Neuron (in vitro differentiated cells): ENCODE measurements around the gene TOPORS.
A peak's percentile ranks its signal among the peaks of the same experiment; 100 is the strongest.
"Not testable (repeated sequence)": the region's sequence is repeated elsewhere in the genome, so short reads cannot be mapped to it uniquely, and the experiment has no call there.

Experiments used
- H2AFZ ChIP-seq: one replicate; pipeline ENCODE4 v1.6.1; 2013; ENCODE audit warnings: low read depth, mild to moderate bottlenecking, inconsistent platforms, low read length, moderate library complexity
- H3K27me3 ChIP-seq: one replicate; pipeline ENCODE4 v1.6.1; 2013; ENCODE audit warnings: low read length; ENCODE audit not compliant: insufficient read depth
- H3K36me3 ChIP-seq: one replicate; pipeline ENCODE4 v1.6.1; 2013; ENCODE audit warnings: low read length; ENCODE audit not compliant: insufficient read depth
- H3K4me1 ChIP-seq: one replicate; pipeline ENCODE4 v1.6.1; 2013; ENCODE audit warnings: low read length; ENCODE audit not compliant: insufficient read depth
- H3K4me3 ChIP-seq: 2 replicates; pipeline ENCODE4 v1.5.1; 2013; ENCODE audit warnings: mild to moderate bottlenecking, low read length, moderate library complexity
- H3K9me3 ChIP-seq: one replicate; pipeline ENCODE4 v1.6.1; 2013; ENCODE audit warnings: low read length

TOPORS gene

GRCh38 chr9:32551276-32552051, 922 bp downstream of the TOPORS start:
- peaks cover 20% of the 10 kb centered on the region for H3K36me3 ChIP-seq
- peak overlapping the region; percentile 98 for H3K4me3 ChIP-seq
- peaks cover 12% of the 10 kb centered on the region for H3K4me1 ChIP-seq
- peak overlapping the region; percentile 96 for H2AFZ ChIP-seq
- peaks cover 3% of the 10 kb centered on the region for H3K9me3 ChIP-seq
- H3K27me3 ChIP-seq = no peaks in the 10 kb centered on the region

DNA sequence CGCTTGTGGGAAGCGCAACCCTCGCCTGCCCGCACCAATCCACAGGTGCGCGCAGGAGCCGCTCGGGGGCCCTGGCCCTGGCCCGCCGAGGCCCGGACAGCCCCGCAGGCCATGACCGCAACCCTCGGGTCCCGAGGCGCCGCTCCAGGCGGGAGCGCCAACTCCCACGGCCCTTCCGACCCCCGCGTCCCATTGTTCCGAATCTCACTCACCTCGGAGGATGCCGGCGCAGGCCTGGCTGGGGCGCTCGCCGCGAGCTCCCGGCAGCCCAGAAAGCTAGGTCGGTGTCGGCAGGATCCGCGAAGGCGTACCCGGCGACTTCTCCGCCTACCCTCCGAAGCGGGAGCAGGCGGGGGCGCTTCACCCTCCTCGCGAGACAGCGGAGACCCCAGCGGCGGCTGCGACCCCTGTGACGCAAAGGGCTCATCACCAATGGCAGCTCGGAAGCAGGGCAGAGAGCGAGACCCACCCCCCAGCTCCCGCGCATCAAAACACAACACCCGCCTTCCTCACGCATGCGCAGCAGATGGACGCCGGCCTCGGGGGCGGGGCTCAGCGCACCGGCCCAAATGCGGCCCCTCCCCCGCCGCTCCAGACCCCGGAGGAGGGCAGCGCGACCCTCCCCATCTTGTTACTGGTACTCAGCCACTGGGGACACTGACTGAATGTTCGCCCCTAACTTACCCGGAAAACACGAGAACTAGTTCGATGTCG, 1.7 kb downstream of the TOPORS start:
- Histone ChIP-seq H3K9me3 (peaks cover 3% of the 10 kb centered on the region), H3K4me3 (peak overlapping the region; percentile 98), H3K27me3 (no peaks in the 10 kb centered on the region), H3K4me1 (peaks cover 12% of the 10 kb centered on the region), H2AFZ (peak overlapping the region; percentile 96), H3K36me3 (peaks cover 17% of the 10 kb centered on the region)

DNA sequence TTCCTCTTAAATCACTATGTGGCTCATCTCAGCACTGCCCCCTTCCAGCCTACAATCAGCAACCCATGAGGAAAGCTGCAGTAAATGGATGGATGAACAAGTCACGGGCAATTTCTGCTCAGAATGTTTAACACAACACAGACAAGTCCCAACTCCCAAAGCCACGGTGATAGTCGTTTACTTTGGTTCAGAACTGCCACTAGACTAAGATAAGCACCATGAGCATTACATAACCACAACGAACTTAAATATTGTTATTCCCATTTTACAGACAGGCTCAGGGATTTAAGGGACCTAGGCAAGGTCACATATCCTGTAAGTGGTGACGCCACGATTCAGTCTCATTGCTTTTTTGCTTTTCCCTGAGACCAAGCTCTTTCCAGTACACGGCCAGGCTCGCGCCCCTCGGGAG, 2.2 kb downstream of the TOPORS start:
- Histone ChIP-seq H3K4me1 (peaks cover 12% of the 10 kb centered on the region), H3K9me3 (peaks cover 3% of the 10 kb centered on the region), H3K27me3 (no peaks in the 10 kb centered on the region), H3K36me3 (peaks cover 12% of the 10 kb centered on the region), H3K4me3 (peak overlapping the region; percentile 98), H2AFZ (no peak overlapping the region)

DNA sequence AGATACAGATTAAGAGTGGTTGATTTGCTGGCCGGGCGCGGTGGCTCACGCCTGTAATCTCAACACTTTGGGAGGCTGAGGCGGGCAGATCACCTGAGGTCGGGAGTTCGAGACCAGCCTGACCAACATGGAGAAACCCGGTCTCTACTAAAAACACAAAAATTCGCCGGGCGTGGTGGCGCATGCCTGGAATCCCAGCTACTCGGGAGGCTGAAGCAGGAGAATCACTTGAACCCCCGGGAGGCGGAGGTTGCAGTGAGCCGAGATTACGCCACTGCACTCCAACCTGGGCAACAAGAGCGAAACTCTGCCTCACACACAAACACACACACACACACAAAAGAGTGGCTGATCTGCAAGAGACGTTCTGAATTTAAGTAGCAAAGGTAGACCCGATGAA, 4.2 kb downstream of the TOPORS start:
- H3K9me3 ChIP-seq, H3K27me3 ChIP-seq, H2AFZ ChIP-seq, H3K4me3 ChIP-seq, H3K4me1 ChIP-seq: not testable (repeated sequence)
- H3K36me3 ChIP-seq = peaks cover 25% of the 10 kb centered on the region

DNA sequence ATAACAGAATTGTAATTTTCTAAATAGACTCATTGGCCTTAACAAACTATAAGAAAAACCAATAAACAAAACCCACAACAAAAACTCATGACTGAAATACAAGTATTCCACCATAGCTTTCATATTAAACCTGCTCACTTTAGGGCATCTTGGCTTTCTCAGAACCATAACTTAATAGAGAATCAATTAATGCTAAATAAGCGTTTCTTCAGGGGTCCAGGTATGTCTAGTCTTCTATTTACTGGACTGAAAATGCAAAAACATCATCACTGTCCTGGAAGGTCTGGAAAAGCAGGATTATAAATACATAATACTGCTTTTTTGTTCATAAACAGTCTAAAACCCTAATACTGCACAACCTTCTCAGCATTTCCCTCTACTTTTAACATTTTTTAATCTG, 6.5 kb downstream of the TOPORS start:
- Histone ChIP-seq H2AFZ (no peak overlapping the region), H3K4me1 (peaks cover 6% of the 10 kb centered on the region), H3K36me3 (peaks cover 45% of the 10 kb centered on the region), H3K9me3 (peaks cover 3% of the 10 kb centered on the region), H3K27me3 (no peaks in the 10 kb centered on the region), H3K4me3 (no peak overlapping the region)

- no peak overlapping the region for H2AFZ ChIP-seq
- H3K9me3 ChIP-seq = no peaks in the 10 kb centered on the region
- no peaks in the 10 kb centered on the region for H3K27me3 ChIP-seq
- H3K4me3 ChIP-seq = no peak overlapping the region
- peaks cover 46% of the 10 kb centered on the region for H3K36me3 ChIP-seq
- no peaks in the 10 kb centered on the region for H3K4me1 ChIP-seq
These were observed 9.3 kb downstream of the TOPORS start for GRCh38 chr9:32543047-32543446.

DNA sequence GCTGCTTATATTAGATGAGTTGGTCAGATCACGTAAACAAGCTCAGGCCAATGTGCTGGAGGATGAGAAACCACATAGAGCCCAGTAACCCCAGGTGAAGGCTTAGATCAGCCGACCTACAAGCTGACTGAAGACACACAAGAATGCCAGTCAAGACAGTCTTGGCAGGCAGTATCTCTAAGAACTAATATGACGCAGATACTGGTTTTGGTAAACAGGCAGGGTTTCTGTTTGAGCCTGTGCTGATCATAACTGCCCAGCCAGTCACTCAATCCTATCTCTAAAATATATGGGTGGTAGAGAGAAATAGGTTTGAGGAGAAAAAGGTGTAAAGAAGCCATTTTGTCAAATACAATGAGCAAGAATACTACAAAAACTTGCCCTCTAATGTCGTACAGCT, 18.6 kb downstream of the TOPORS start:
- Histone ChIP-seq H3K9me3 (no peaks in the 10 kb centered on the region), H3K4me3 (no peak overlapping the region), H3K4me1 (no peaks in the 10 kb centered on the region), H2AFZ (no peak overlapping the region), H3K36me3 (no peaks in the 10 kb centered on the region), H3K27me3 (no peaks in the 10 kb centered on the region)

DNA sequence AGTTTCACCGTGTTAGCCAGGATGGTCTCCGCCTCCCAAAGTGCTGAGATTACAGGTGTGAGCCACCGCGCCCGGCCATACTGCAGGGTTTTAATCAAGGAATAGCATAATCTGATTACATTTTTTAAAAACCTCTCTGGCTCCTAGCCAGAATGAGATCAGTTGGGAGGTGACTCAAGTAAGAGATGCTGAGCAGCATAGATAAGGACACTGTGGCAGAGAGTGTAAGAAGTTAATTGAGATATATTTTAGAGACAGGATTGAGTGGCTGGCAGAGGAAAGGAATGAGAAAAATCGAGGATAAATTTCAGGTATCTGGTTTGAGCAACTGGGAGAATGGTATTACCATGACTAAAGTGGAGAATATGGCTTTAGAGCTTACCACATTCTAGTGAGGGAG, 19.1 kb downstream of the TOPORS start:
- H3K4me1 ChIP-seq = no peaks in the 10 kb centered on the region
- H3K27me3 ChIP-seq = no peaks in the 10 kb centered on the region
- H3K36me3 ChIP-seq = no peaks in the 10 kb centered on the region
- H3K9me3 ChIP-seq = no peaks in the 10 kb centered on the region
- H3K4me3 ChIP-seq = no peak overlapping the region
- H2AFZ ChIP-seq = no peak overlapping the region

DNA sequence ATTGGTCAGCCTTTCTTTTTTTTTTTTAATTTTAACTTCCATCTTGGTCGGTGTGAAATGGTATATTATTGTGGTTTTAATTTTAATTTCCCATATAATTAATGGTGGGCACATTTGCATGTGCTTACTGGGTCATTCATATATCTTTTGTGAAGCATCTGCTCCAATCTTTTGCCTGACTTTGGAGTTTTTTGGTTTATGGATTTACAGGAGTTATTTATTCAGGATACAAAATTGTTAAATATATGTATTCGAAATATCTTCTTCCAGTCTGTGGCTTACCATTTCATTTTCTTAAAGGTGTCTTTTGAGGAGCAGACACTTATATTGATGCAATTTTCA, 25.7 kb downstream of the TOPORS start:
- H3K27me3 ChIP-seq = no peaks in the 10 kb centered on the region
- H3K4me1 ChIP-seq = peaks cover 22% of the 10 kb centered on the region
- H3K4me3 ChIP-seq = peak overlapping the region; percentile 90
- H2AFZ ChIP-seq = peak overlapping the region; percentile 58
- H3K9me3 ChIP-seq = no peaks in the 10 kb centered on the region
- H3K36me3 ChIP-seq = no peaks in the 10 kb centered on the region

DNA sequence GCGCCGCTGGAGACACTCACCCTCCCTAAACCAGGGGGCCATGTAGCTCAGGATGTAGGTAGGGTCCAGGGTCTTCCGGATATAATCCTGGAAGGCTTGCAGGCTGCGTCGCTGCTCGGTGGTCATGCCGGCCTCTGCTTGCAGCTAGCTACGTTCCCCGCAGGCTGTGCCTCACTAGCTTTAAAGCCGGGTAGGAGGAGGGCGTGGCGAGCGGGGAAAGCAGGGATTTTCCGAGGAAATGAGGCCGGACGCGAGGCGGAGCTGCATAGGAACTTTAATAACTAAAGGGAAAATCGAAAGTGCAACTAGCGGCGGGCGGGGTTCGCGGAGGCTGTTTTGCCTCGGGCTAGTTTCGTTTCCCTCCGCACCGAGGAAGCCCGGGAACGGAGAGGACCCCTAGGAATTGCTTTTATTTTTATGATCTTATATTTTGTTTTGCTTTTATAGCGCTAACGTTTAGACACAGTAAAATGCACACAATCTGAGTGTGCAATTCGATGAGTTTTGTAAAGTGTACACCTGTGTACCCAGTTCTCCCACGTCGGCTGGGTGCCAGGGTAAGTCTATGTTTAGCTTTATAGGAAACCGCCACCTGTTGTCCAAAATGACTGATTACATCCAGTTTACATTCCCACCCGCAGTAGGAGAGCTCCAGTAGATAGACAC, 26.2 kb downstream of the TOPORS start, which contains the start of gene RIGI:
RIGI (minus strand) TSS at position 156 of the 666 bp plus-strand sequence; CDS start at position 126, 30 bp downstream.
- Histone ChIP-seq H3K36me3 (no peaks in the 10 kb centered on the region), H3K4me1 (peaks cover 22% of the 10 kb centered on the region), H3K9me3 (no peaks in the 10 kb centered on the region), H2AFZ (peak within 1 kb of the TSS; percentile 58), H3K27me3 (no peaks in the 10 kb centered on the region), H3K4me3 (peak within 1 kb of the TSS; percentile 90)

DNA sequence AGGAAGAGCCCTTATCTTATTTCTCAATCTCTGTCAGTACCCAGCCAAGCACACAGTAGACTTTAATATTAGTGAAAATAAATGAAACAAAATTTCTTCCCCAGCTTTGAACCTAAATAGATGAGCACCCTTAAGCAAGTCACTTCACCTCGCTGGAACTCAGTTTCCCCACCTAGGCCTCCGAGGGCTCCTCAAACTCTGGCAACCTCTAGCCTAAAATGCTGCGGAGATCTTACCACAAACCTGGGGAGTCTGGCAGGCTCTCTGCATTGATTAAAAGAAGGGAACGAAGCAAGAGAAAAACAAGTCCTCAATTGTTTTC, 26.7 kb downstream of the TOPORS start:
- H3K9me3 ChIP-seq = no peaks in the 10 kb centered on the region
- H3K36me3 ChIP-seq = no peaks in the 10 kb centered on the region
- no peaks in the 10 kb centered on the region for H3K27me3 ChIP-seq
- H2AFZ ChIP-seq = peak overlapping the region; percentile 58
- H3K4me3 ChIP-seq = peak overlapping the region; percentile 90
- H3K4me1 ChIP-seq = peaks cover 22% of the 10 kb centered on the region

DNA sequence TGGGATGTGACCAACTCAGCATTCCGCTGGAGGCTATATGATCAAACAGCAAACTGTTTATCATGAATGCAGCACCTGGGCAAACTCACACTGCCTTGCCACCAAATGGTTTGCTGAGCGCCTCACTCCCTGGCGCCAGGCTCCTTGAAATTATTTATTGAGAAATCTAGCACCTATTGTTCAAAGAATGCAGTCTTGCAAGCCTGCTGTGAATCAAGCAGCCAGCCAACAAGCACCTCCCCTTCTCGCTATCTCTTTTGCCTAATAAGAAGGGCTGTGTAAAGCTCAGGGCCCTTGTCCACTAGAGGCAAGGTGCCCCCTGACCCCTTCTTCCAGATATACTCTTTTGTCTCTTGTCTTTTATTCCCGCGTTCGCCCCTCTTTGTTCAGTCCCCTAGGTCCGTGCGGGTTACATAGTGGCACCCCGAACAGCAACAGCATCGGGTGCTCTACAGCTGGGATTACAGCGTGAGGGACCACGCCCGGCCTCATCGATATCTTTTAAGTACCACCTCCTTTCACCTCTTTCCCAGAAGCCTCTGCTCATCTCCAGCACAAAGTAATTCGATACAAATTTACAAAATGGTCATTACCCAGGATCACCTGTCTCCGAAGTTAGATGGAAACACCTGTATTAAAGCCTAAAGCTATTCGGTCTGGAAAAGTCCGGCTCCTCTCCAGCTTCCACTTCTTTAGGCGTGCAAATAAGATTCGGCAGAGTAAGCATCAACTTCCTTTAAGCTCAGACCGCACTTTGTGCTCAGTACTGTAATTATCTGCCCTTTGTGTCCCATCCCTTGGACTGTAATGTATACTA, 27.3 kb downstream of the TOPORS start:
- H3K4me1 ChIP-seq = peaks cover 22% of the 10 kb centered on the region
- H3K9me3 ChIP-seq = no peaks in the 10 kb centered on the region
- peak overlapping the region; percentile 90 for H3K4me3 ChIP-seq
- no peaks in the 10 kb centered on the region for H3K27me3 ChIP-seq
- peak overlapping the region; percentile 58 for H2AFZ ChIP-seq
- H3K36me3 ChIP-seq = no peaks in the 10 kb centered on the region

DNA sequence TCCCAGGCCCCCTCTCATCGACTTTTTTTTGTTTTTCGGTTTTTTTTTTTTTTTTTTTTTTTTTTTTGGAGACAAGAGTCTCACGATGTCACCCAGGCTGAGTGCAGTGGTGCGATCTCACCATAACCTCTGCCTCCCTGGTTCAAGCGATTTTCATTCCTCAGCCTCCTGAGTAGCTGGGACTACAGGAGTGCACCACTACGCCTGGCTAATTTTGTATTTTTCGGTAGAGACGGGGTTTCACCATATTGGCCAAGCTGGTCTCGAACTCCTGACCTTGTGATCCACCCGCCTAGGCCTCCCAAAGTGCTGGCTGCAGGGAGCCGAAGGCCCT, 27.9 kb downstream of the TOPORS start:
- H3K27me3 ChIP-seq, H3K4me3 ChIP-seq, H2AFZ ChIP-seq, H3K36me3 ChIP-seq, H3K9me3 ChIP-seq: not testable (repeated sequence)
- peaks cover 22% of the 10 kb centered on the region for H3K4me1 ChIP-seq
